Psoas muscle (tissue), 8 donors: ENCODE data around the gene CCN5. TPM values are rescaled to one million over a fixed set of nuclear protein-coding genes. Genes with fewer than 3 reads are reported as not detected.

Experiments
- ATAC-seq, 4 donors: fragments of 200-7000 bp; cut with Tn5 transposase; one replicate each; pipeline ENCODE4 v1.9.1; 2020; ENCODE audit warnings: moderate library complexity in 3 of 4, mild to moderate bottlenecking in 2 of 4
- DNase-seq, 2 donors: peaks; one replicate each; pipeline ENCODE4 v3.0.0-alpha.2; 2020
- H3K27ac ChIP-seq: fragments of 200-600 bp; one replicate; pipeline ENCODE4 v1.8.0; 2022
- H3K27me3 ChIP-seq, 3 donors: fragments of 200-600 bp in 1 of 3; one replicate each; pipeline versions ENCODE4 v1.6.1 to v1.8.0; 2013 to 2022; ENCODE audit warnings: low read length in 2 of 3, mild to moderate bottlenecking in 2 of 3, moderate library complexity in 1 of 3; ENCODE audit not compliant: insufficient read depth in 3 of 3
- H3K36me3 ChIP-seq, 2 donors: fragments of 200-600 bp in 1 of 2; one replicate each; pipeline versions ENCODE4 v1.6.1 to v1.8.0; 2013 to 2022; ENCODE audit warnings: low read depth in 1 of 2, mild to moderate bottlenecking in 1 of 2, moderate library complexity in 1 of 2; ENCODE audit not compliant: insufficient read depth in 1 of 2
- H3K4me1 ChIP-seq: fragments of 200-600 bp; one replicate; pipeline ENCODE4 v1.8.0; 2022
- H3K4me3 ChIP-seq: fragments of 200-600 bp; one replicate; pipeline ENCODE4 v1.8.0; 2022; ENCODE audit warnings: mild to moderate bottlenecking
- H3K9me3 ChIP-seq: fragments of 200-600 bp; one replicate; pipeline ENCODE4 v1.8.0; 2022
- CTCF ChIP-seq: fragments of 200-600 bp; IDR thresholded peaks from one replicate; pipeline ENCODE4 v1.8.0; 2022; ENCODE audit warnings: antibody characterized with exemption
- WGBS, 3 donors: extraction: QIAGEN DNeasy Blood & Tissue Kit; methylation state at CpG; one replicate each; pipeline versions ENCODE4 v1.1.6 to v1.1.7; 2013; 5-methylcytosine and 5-hydroxymethylcytosine counted together
- intact Hi-C, 2 donors: fragments of 100-400 bp; cut with DNase I; formaldehyde crosslinking; loops; one replicate each; pipeline versions ENCODE4 v1.11.0 to v1.14.2; 2022
- polyA plus RNA-seq, 3 donors: library from polyadenylated mRNA; stranded (reverse); fragments of 200-250 nt; gene quantifications; one replicate each; pipeline ENCODE4 v1.2.3, GENCODE V29; 2013
- total RNA-seq, 4 donors: library from RNA; stranded (reverse); fragmentation: NEBNext Ultra II Directional in 2 of 4; extraction: Animal tissue kit (Norgen Biotek cat#: 25700) in 2 of 4; gene quantifications; one replicate each; pipeline versions ENCODE4 v1.2.1 to v1.2.4, GENCODE V29; 2021 to 2023
- donor health status: healthy with polysubstance abuse.
- donor health status: DM: no; HTN: no; CAD: no; lungs with moderate emphysema.
- donor health status: Bipolar disorder and iron deficiency.
- donor health status: healthy.
- donor health status: DM: yes; HTN: yes; CAD: no.
- donor health status: DM: no; HTN: no; CAD: no.
- donor health status: DM: no; HTN: no; CAD: no.
- donor health status: DM: yes; HTN: yes; CAD: no.

Gene CCN5
- total and polyA plus RNA-seq, 7 donors, result 3.3 to 20.9 (median 9.6) TPM

DNA sequence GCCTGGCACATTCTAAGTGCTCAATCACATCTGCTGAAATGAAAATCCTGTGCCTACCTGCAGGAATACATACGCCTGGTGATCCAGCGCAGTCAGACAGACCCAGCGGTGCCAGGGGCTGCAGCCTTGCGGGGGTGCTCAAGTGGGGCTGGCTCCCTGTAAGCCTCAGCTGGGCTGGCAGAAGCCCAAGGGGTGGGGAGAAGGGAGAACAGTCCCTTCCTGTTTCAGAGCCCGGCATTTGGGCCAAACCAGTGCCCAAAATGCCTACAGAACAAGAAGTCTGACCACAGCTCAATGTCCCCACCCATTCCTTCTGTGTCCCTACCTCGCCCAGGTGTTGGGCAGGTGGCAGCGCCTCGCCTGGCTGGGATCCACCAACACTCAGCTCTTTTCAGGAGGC, 53.1 kb downstream of the CCN5 start:
- WGBS, 3 donors, result 71 to 80% (median 75%) methylated on average over 8 of the region's 8 CpGs
- no peak overlapping the region for H3K27ac ChIP-seq
- H3K4me3 ChIP-seq, result no peak overlapping the region
- no peaks in the 10 kb centered on the region for H3K4me1 ChIP-seq
- ATAC-seq, result no peak
- no peaks in the 10 kb centered on the region for H3K9me3 ChIP-seq
- H3K36me3 ChIP-seq, result no peaks in the 10 kb centered on the region
- peaks cover 0 to 6% (median 3%) of the 10 kb centered on the region in 3 donors for H3K27me3 ChIP-seq
- no peak for TF ChIP-seq CTCF
- intact Hi-C loops, result no loop called here
- no peak for DNase-seq

DNA sequence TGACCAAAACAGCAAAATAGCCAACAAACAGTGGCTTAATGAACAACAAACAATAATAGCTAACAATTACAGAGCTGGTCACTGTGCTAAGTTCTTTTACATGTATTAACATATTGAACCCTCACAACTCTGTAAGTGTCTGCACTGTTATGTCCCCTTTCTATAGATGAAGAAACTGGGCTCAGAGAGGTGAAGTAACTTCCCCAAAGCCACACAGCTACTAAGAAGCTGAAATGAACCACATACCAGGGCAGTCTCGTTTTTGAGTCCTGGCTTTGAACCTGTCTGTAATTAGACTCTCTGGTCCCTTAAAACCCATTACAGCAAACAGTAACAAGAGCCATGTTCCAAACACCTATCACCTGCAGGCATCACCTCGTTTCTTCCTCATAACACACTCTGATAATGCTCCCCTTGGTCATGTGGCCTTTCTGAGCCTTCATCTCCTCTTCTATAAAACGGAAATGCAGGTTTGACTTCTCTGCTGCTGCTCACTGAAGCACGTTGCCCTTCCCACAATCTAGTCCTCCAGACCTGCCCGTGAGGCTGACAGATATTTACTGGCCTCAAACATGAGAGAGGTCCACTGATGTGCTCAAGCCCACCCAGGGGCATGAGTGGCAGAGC, 53.8 kb downstream of the CCN5 start:
- intact Hi-C loops, result no loop called here
- no peaks in the 10 kb centered on the region for H3K36me3 ChIP-seq
- TF ChIP-seq CTCF, result no peak
- H3K4me1 ChIP-seq, result no peaks in the 10 kb centered on the region
- 52 to 66% (median 65%) methylated on average over 5 of the region's 5 CpGs for WGBS, 3 donors
- no peak overlapping the region for H3K4me3 ChIP-seq
- ATAC-seq (no peak), DNase-seq (no peak)
- no peak overlapping the region for H3K27ac ChIP-seq
- no peaks in the 10 kb centered on the region for H3K9me3 ChIP-seq
- peaks cover 0 to 6% (median 3%) of the 10 kb centered on the region in 3 donors for H3K27me3 ChIP-seq

- Histone ChIP-seq H3K27ac (no peak overlapping the region), H3K9me3 (no peaks in the 10 kb centered on the region), H3K27me3 (peaks cover 0 to 6% (median 3%) of the 10 kb centered on the region in 3 donors), H3K4me3 (no peak overlapping the region), H3K36me3 (no peaks in the 10 kb centered on the region), H3K4me1 (no peaks in the 10 kb centered on the region)
- DNase-seq, result no peak
- no peak for TF ChIP-seq CTCF
- intact Hi-C loops, result no loop called here
- WGBS, 3 donors, result 34 to 49% (median 41%) methylated on average over 5 of the region's 5 CpGs
- ATAC-seq, result no peak
These were observed 54.3 kb downstream of the CCN5 start for GRCh38 chr20:44769481-44769863.

DNA sequence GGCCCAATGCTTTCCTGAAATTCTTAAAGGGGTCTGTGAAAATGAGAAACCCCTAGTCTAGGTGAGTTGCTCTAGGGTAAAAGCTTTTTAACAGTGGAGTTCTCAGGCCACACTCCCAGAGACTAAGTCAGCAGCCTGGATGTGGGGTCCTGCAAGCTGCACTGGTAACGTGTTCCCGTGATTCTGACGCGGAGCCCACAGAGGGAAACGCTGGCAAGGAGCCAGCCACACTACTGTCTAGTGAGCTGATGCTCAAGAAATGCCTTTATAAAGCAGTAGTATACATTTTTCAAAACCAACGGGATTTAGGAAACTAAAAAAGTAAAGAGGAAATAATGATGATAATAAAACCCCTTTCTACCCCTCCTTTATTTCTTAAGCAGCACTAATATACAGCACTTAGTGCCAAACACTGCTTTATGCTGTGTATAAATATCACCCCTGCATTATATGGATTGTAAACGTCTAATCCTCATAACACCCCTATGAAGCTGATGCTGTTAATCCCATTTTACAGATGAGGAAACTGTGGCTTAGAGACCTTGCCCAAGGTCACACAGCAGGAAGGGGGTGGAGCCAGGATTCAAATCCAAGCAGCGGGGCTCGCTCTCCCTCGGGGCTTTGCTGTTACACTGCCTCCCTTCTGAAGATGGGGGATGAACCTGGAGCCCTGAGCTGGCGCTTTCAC, 55.5 kb downstream of the CCN5 start:
- intact Hi-C loops, result no loop called here
- no peak for ATAC-seq
- no peaks in the 10 kb centered on the region for H3K9me3 ChIP-seq
- WGBS, 3 donors, result 40 to 57% (median 47%) methylated on average over 11 of the region's 11 CpGs
- H3K4me3 ChIP-seq, result no peak overlapping the region
- peaks cover 0 to 6% (median 0%) of the 10 kb centered on the region in 3 donors for H3K27me3 ChIP-seq
- no peaks in the 10 kb centered on the region for H3K36me3 ChIP-seq
- DNase-seq, result no peak
- no peak for TF ChIP-seq CTCF
- H3K27ac ChIP-seq, result no peak overlapping the region
- no peaks in the 10 kb centered on the region for H3K4me1 ChIP-seq
